WTC11 (cell line): ENCODE measurements around the gene ABCB8. TPM values are rescaled to one million over a fixed set of nuclear protein-coding genes. Genes with fewer than 3 reads are reported as not detected.

Source experiments
- ATAC-seq: fragments of 200-7000 bp; cut with Tn5 transposase; 2 replicates; pipeline ENCODE4 v1.10.0; 2021; ENCODE audit warnings: mild to moderate bottlenecking, moderate library complexity
- CTCF ChIA-PET: fragments of 300-600 bp; sonication (Branson Sonifier 250); formaldehyde crosslinking; loops from one replicate; lab custom pipeline; 2021; ENCODE audit warnings: antibody characterized with exemption; lab: Charles Lee
- POLR2A ChIA-PET: fragments of 350-600 bp; sonication (Branson Sonifier 250); formaldehyde crosslinking; loops from one replicate; lab custom pipeline; 2021; ENCODE audit warnings: antibody characterized with exemption; lab: Charles Lee
- DNase-seq: peaks from one replicate; pipeline ENCODE4 v3.0.0; 2021; ENCODE audit warnings: low spot score
- H3K27ac Mint-ChIP-seq: 2 replicates; pipeline ENCODE4 v1.8.0; 2021; ENCODE audit warnings: mixed read lengths
- H3K27me3 Mint-ChIP-seq: 2 replicates; pipeline ENCODE4 v1.8.0; 2021; ENCODE audit warnings: low read depth, mild to moderate bottlenecking, moderate library complexity, mixed read lengths
- H3K36me3 Mint-ChIP-seq: 2 replicates; pipeline ENCODE4 v1.8.0; 2021; ENCODE audit warnings: mixed read lengths
- H3K4me1 Mint-ChIP-seq: 2 replicates; pipeline ENCODE4 v1.8.0; 2022; ENCODE audit warnings: mixed read lengths
- H3K4me3 Mint-ChIP-seq: 2 replicates; pipeline ENCODE4 v1.8.0; 2021; ENCODE audit warnings: mild to moderate bottlenecking, moderate library complexity, mixed read lengths
- H3K9me3 Mint-ChIP-seq: 2 replicates; pipeline ENCODE4 v1.8.0; 2021; ENCODE audit warnings: mixed read lengths
- ARID4B ChIP-seq: sonication (generic); formaldehyde crosslinking; IDR thresholded peaks from 2 replicates; pipeline ENCODE4 v1.8.0; 2023; ENCODE audit warnings: missing genetic modification reagents, mild to moderate bottlenecking, borderline replicate concordance
- CBFB ChIP-seq: sonication (generic); formaldehyde crosslinking; IDR thresholded peaks from 2 replicates; pipeline ENCODE4 v1.8.1; 2022; ENCODE audit warnings: mild to moderate bottlenecking, low read depth, missing genetic modification reagents
- E2F5 ChIP-seq: sonication (generic); formaldehyde crosslinking; IDR thresholded peaks from 2 replicates; pipeline ENCODE4 v1.8.1; 2022; ENCODE audit warnings: mild to moderate bottlenecking, moderate library complexity, missing genetic modification reagents
- ESRRA ChIP-seq: sonication (generic); formaldehyde crosslinking; IDR thresholded peaks from 2 replicates; pipeline ENCODE4 v1.8.1; 2022; ENCODE audit warnings: mild to moderate bottlenecking, missing genetic modification reagents, borderline replicate concordance
- ETV6 ChIP-seq: sonication (generic); formaldehyde crosslinking; IDR thresholded peaks from 2 replicates; pipeline ENCODE4 v1.8.1; 2022; ENCODE audit warnings: mild to moderate bottlenecking, missing genetic modification reagents
- FOXK1 ChIP-seq: sonication (generic); formaldehyde crosslinking; IDR thresholded peaks from 2 replicates; pipeline ENCODE4 v1.8.0; 2022; ENCODE audit warnings: mild to moderate bottlenecking, moderate library complexity, missing genetic modification reagents
- GABPB1 ChIP-seq: sonication (generic); formaldehyde crosslinking; IDR thresholded peaks from 2 replicates; pipeline ENCODE4 v1.8.1; 2023; ENCODE audit warnings: mild to moderate bottlenecking, missing genetic modification reagents
- HMGA2 ChIP-seq: fragments of 250-450 bp; sonication (Bioruptor Pico); IDR thresholded peaks from 2 replicates; pipeline ENCODE4 v1.4.0; 2021; ENCODE audit warnings: mild to moderate bottlenecking, moderate library complexity
- MAX ChIP-seq: sonication (generic); formaldehyde crosslinking; IDR thresholded peaks from 2 replicates; pipeline ENCODE4 v1.8.0; 2022; ENCODE audit warnings: mild to moderate bottlenecking, missing genetic modification reagents
- MLX ChIP-seq: sonication (generic); formaldehyde crosslinking; IDR thresholded peaks from 2 replicates; pipeline ENCODE4 v1.8.1; 2023; ENCODE audit warnings: mild to moderate bottlenecking, missing genetic modification reagents, moderate library complexity
- RELA ChIP-seq: sonication (generic); formaldehyde crosslinking; IDR thresholded peaks from 2 replicates; pipeline ENCODE4 v1.8.1; 2022; ENCODE audit warnings: missing genetic modification reagents, mild to moderate bottlenecking, borderline replicate concordance
- SP1 ChIP-seq: sonication (generic); formaldehyde crosslinking; conservative IDR thresholded peaks from 2 replicates; pipeline ENCODE4 v1.8.1; 2022; ENCODE audit warnings: missing genetic modification reagents
- TP53 ChIP-seq: sonication (generic); formaldehyde crosslinking; IDR thresholded peaks from 2 replicates; pipeline ENCODE4 v1.8.1; 2023; ENCODE audit warnings: mild to moderate bottlenecking, missing genetic modification reagents
- USF1 ChIP-seq: sonication (generic); formaldehyde crosslinking; IDR thresholded peaks from 2 replicates; pipeline ENCODE4 v1.8.0; 2022; ENCODE audit warnings: mild to moderate bottlenecking, missing genetic modification reagents
- total RNA-seq: library from RNA; stranded (reverse); gene quantifications from 3 replicates; pipeline ENCODE4 v1.2.3, GENCODE V29; 2021

The ABCB8 gene
- total RNA-seq, 1 experiment from 2014 or later = 35.9 TPM

- ChIA-PET POLR2A (interaction anchor here (1.1 kb wide), 1 partner anchor 22 kb away, joined by 3 read pairs; the partner anchor contains the start of gene FASTK), CTCF (interaction anchor here (0.6 to 3.5 kb wide), 13 partner anchors 10 to 96 kb away, joined by 3 to 22 read pairs (median 6); partner anchors contain the start of gene ABCB8)
- Mint-ChIP-seq H3K27me3 (peaks cover 7% of the 10 kb centered on the region), H3K36me3 (no peaks in the 10 kb centered on the region; the same call in 1 of the 2 replicates), H3K4me1 (peaks cover 38% of the 10 kb centered on the region), H3K27ac (peak overlapping the region; percentile 93), H3K9me3 (no peaks in the 10 kb centered on the region), H3K4me3 (peak overlapping the region; percentile 98)
- ATAC-seq (peak; percentile 79), DNase-seq (peak; percentile 98)
- no peak for TF ChIP-seq TP53 (CRISPR knock-in tag)
- no peak for TF ChIP-seq CBFB (CRISPR knock-in tag)
- TF ChIP-seq SP1 (CRISPR knock-in tag) = peak; percentile 93
- peak; percentile 55 for TF ChIP-seq MAX (CRISPR knock-in tag)
- TF ChIP-seq HMGA2 (CRISPR knock-in tag) = no peak
- peak; percentile 59; the same call in 1 of the 2 replicates for TF ChIP-seq ARID4B (CRISPR knock-in tag)
- peak; percentile 92 for TF ChIP-seq FOXK1 (CRISPR knock-in tag)
- peak; percentile 50; the same call in 1 of the 2 replicates for TF ChIP-seq E2F5
- TF ChIP-seq ETV6 (CRISPR knock-in tag) = peak; percentile 70; the same call in 1 of the 2 replicates
- peak; percentile 72 for TF ChIP-seq GABPB1 (CRISPR knock-in tag)
- TF ChIP-seq USF1 (CRISPR knock-in tag) = 0 out of 2 replicates have a peak, but pooled peaks have one; percentile 8
Measured at GRCh38 chr7:151057989-151058780, 29.9 kb downstream of the ABCB8 start.

GRCh38 chr7:151058781-151059366, 30.6 kb downstream of the ABCB8 start:
- ATAC-seq = no peak
- H3K4me1 Mint-ChIP-seq = peaks cover 43% of the 10 kb centered on the region
- H3K27me3 Mint-ChIP-seq = peaks cover 7% of the 10 kb centered on the region
- H3K27ac Mint-ChIP-seq = peak overlapping the region; percentile 93
- TF ChIP-seq MLX (CRISPR knock-in tag) (no peak), ESRRA (CRISPR knock-in tag) (no peak), RELA (CRISPR knock-in tag) (no peak)
- TF ChIP-seq, all 79 proteins: peak for 0
- H3K9me3 Mint-ChIP-seq = no peaks in the 10 kb centered on the region
- ChIA-PET POLR2A (interaction anchor here (1.1 kb wide), 1 partner anchor 22 kb away, joined by 3 read pairs; the partner anchor contains the start of gene FASTK), CTCF (interaction anchor here (0.6 to 3.5 kb wide), 6 partner anchors 9 to 96 kb away, joined by 3 to 12 read pairs (median 6); no protein-coding TSS in a partner anchor)
- no peak for DNase-seq
- no peaks in the 10 kb centered on the region; the same call in 1 of the 2 replicates for H3K36me3 Mint-ChIP-seq
- H3K4me3 Mint-ChIP-seq = peak overlapping the region; percentile 98
